ENCODE data around the gene DCTN2.
"Not testable (repeated sequence)": the region's sequence is repeated elsewhere in the genome, so short reads cannot be mapped to it uniquely, and the experiment has no call there.

The DCTN2 gene

GRCh38 chr12:57571926-57572762 is 25.2 kb upstream of the DCTN2 start:
- in situ Hi-C loops (cut with HindIII; ENCODE audit: low pct_unique_long_range_greater_than_20kb, low sequenced_read_pairs) = no loop called here
- DNase-seq (ENCODE audit: low read depth in 1 of 2, low spot score in 1 of 2) = no peak
- no peak for TF ChIP-seq JUND (IDR thresholded peaks at IDR 0.05; ENCODE audit: low read depth)

DNA sequence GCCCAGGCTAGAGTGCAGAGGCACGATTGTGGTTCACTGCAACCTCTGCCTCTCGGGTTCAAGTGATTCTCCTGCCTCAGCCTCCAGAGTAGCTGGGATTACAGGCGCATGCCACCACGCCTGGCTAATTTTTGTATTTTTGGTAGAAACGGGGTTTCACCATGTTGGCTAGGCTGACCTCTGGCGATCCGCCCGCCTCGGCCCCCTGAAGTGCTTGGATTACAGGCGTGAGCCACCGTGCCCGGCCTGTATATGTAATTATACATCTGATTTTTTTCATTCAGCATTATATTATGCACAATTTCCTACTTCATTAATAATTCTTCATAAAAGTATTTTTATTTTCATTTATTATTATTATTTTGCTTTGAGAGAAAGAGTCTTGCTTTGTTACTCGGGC is 23.4 kb upstream of the DCTN2 start:
- in situ Hi-C loops (cut with HindIII; ENCODE audit: low pct_unique_long_range_greater_than_20kb, low sequenced_read_pairs) = not testable (repeated sequence)

DNA sequence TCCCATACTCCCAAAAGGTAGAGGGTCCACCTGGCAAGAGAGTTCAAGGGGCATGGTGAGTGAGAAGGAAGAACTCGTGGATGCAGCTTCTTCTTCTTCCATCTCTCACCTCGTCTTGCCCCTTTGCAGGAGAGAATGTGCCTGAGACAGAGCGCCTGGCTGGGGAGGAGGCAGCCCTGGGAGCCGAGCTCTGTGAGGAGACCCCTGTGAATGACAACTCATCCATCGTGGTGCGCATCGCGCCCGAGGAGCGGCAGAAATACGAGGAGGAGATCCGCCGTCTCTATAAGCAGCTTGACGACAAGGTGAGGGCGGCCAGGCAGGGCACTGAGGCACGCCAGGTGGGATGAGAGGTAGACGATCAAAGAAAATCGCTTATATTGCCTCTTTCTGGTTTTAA is 22.9 kb upstream of the DCTN2 start:
- DNase-seq (ENCODE audit: low read depth in 1 of 2, low spot score in 1 of 2) = no peak
- in situ Hi-C loops (cut with HindIII; ENCODE audit: low pct_unique_long_range_greater_than_20kb, low sequenced_read_pairs) = no loop called here
- TF ChIP-seq JUND (IDR thresholded peaks at IDR 0.05; ENCODE audit: low read depth) = no peak

More for the DNA sequence above, 23.4 kb upstream of the DCTN2 start:
- DNase-seq (ENCODE audit: low read depth in 1 of 2, low spot score in 1 of 2) = not testable (repeated sequence)

DNA sequence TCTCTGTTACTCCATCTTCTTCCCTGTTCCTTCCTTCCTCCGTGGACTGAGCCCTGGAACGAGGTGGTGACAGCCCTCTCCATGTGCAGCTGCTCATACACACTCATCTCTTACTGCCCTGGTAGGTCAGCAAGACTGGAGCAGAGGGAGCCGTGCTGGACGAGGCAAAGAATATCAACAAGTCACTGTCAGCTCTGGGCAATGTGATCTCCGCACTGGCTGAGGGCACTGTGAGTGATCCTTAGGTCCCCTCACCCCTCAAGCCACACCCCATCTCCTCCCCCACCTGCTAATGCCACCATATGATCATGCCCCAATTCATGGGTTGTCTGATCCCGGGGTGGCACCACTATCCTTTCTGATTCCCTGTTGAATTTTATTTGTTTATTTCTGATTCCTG is 21.8 kb upstream of the DCTN2 start:
- no peak for TF ChIP-seq JUND (IDR thresholded peaks at IDR 0.05; ENCODE audit: low read depth)

DNA sequence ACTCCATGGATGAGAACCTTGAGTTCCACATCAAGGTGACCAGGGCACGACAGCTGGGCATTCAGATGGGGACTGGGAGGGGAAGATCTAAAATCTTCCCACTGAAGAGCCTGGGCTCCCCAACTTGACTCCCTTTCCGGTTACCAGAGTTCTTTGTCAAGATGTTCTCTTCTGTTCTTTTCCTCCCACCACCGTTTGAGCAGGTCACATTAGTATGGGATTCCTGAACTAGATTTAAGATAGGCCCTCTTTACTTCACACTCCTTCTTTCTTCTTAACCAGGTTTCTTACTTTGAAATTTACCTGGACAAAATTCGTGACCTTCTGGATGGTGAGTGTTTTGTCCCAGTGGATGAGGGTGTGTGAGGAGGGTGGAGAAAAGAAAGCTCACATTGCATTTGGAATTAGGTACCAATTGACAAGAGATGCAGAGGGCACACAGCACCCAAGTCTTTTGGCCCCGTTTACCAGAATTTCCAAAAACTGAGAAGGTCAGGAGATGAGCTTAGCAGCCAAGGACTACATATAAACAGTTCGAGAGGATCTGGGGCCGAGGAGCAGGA is 17.3 kb upstream of the DCTN2 start:
- TF ChIP-seq JUND (IDR thresholded peaks at IDR 0.05; ENCODE audit: low read depth) = no peak
- in situ Hi-C loops (cut with HindIII; ENCODE audit: low pct_unique_long_range_greater_than_20kb, low sequenced_read_pairs) = no loop called here
- no peak for DNase-seq (ENCODE audit: low read depth in 1 of 2, low spot score in 1 of 2)

More for the DNA sequence above, 21.8 kb upstream of the DCTN2 start:
- no peak for DNase-seq (ENCODE audit: low read depth in 1 of 2, low spot score in 1 of 2)
- in situ Hi-C loops (cut with HindIII; ENCODE audit: low pct_unique_long_range_greater_than_20kb, low sequenced_read_pairs) = no loop called here

GRCh38 chr12:57563358-57563757 is 16.4 kb upstream of the DCTN2 start:
- in situ Hi-C loops (cut with HindIII; ENCODE audit: low pct_unique_long_range_greater_than_20kb, low sequenced_read_pairs) = no loop called here
- no peak for DNase-seq (ENCODE audit: low read depth in 1 of 2, low spot score in 1 of 2)
- no peak for TF ChIP-seq JUND (IDR thresholded peaks at IDR 0.05; ENCODE audit: low read depth)

DNA sequence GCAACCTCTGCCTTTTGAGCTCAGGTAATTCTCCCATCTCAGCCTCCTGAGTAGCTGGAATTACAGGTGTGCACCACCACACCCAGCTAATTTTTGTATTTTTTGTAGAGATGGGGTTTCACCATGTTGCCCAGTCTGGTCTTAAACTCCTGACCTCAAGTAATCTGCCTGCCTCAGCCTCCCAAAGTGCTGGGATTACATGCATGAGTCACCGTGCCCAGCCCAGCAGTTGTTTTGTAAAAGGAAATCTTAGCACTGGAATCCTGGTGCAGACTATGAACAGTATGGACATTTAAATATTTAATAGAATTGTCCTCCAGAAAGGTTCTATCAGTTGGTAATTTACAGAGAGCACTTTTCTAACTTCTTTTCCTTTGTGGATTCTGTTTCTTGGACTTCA is 14.1 kb upstream of the DCTN2 start:
- in situ Hi-C loops (cut with HindIII; ENCODE audit: low pct_unique_long_range_greater_than_20kb, low sequenced_read_pairs); DNase-seq (ENCODE audit: low read depth in 1 of 2, low spot score in 1 of 2): not testable (repeated sequence)

- in situ Hi-C loops (cut with HindIII; ENCODE audit: low pct_unique_long_range_greater_than_20kb, low sequenced_read_pairs) = no loop called here
- no peak for DNase-seq (ENCODE audit: low read depth in 1 of 2, low spot score in 1 of 2)
- TF ChIP-seq JUND (IDR thresholded peaks at IDR 0.05; ENCODE audit: low read depth) = no peak
Observed at GRCh38 chr12:57560516-57560915, 13.5 kb upstream of the DCTN2 start.

DNA sequence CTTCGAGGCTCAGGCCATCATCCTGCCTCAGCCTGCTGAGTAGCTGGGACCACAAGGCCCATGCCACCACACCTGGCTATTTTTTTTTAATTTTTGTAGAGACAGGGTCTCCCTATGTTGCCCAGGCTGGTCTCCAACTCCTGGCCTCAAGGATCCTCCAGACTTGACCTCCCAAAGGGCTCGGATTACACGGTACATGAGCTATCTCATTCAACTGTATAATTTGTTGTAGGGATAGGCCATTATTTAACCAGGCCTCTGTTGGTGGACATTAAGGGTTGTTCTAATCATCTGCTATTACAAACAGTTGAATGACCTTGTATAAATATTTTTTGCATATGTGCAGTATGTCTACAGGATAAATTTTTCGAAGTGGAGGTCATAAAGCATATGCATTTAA is 11.9 kb upstream of the DCTN2 start:
- no peak for TF ChIP-seq JUND (IDR thresholded peaks at IDR 0.05; ENCODE audit: low read depth)
- DNase-seq (ENCODE audit: low read depth in 1 of 2, low spot score in 1 of 2) = no peak
- in situ Hi-C loops (cut with HindIII; ENCODE audit: low pct_unique_long_range_greater_than_20kb, low sequenced_read_pairs) = no loop called here

- in situ Hi-C loops (cut with HindIII; ENCODE audit: low pct_unique_long_range_greater_than_20kb, low sequenced_read_pairs) = no loop called here
- DNase-seq (ENCODE audit: low read depth in 1 of 2, low spot score in 1 of 2) = no peak
- TF ChIP-seq JUND (IDR thresholded peaks at IDR 0.05; ENCODE audit: low read depth) = no peak
Observed at GRCh38 chr12:57554897-57555296, 7.9 kb upstream of the DCTN2 start.

- in situ Hi-C loops (cut with HindIII; ENCODE audit: low pct_unique_long_range_greater_than_20kb, low sequenced_read_pairs) = no loop called here
- no peak for DNase-seq (ENCODE audit: low read depth in 1 of 2, low spot score in 1 of 2)
- TF ChIP-seq JUND (IDR thresholded peaks at IDR 0.05; ENCODE audit: low read depth) = no peak
Observed at GRCh38 chr12:57554453-57554852, 7.5 kb upstream of the DCTN2 start.

- DNase-seq (ENCODE audit: low read depth in 1 of 2, low spot score in 1 of 2) = no peak
- TF ChIP-seq JUND (IDR thresholded peaks at IDR 0.05; ENCODE audit: low read depth) = no peak
- in situ Hi-C loops (cut with HindIII; ENCODE audit: low pct_unique_long_range_greater_than_20kb, low sequenced_read_pairs) = no loop called here
Observed at GRCh38 chr12:57553343-57554202, 6.6 kb upstream of the DCTN2 start.

GRCh38 chr12:57552835-57553313 is 5.9 kb upstream of the DCTN2 start:
- no peak for DNase-seq (ENCODE audit: low read depth in 1 of 2, low spot score in 1 of 2)
- no peak for TF ChIP-seq JUND (IDR thresholded peaks at IDR 0.05; ENCODE audit: low read depth)
- in situ Hi-C loops (cut with HindIII; ENCODE audit: low pct_unique_long_range_greater_than_20kb, low sequenced_read_pairs) = no loop called here
